Subcutaneous adipose tissue (tissue), 4 donors: Measurements from ENCODE around the gene CYP19A1. TPM values are rescaled to one million over a fixed set of nuclear protein-coding genes. Genes with fewer than 3 reads are reported as not detected.

Experiments
- CTCF ChIP-seq: fragments of 450-650 bp; IDR thresholded peaks from one replicate; pipeline ENCODE4 v1.5.1; 2016; ENCODE audit warnings: low read depth, mild to moderate bottlenecking, control low read depth, antibody characterized with exemption, moderate library complexity
- total RNA-seq, 4 donors: library from RNA; depleted of rRNA; stranded (reverse); fragments of >200 nt; gene quantifications; one replicate each; pipeline ENCODE4 v1.1.0, GENCODE V29; 2016

CYP19A1 gene
- total RNA-seq, 4 donors from 2014 or later, result 0.75 to 16.7 (median 8.3) TPM

GRCh38 chr15:51255533-51255932, 82.9 kb downstream of the CYP19A1 start:
- no peak for TF ChIP-seq CTCF

GRCh38 chr15:51253366-51253765, 85.0 kb downstream of the CYP19A1 start:
- no peak for TF ChIP-seq CTCF

- TF ChIP-seq CTCF, result no peak
These were observed 85.7 kb downstream of the CYP19A1 start for GRCh38 chr15:51252671-51253070.

GRCh38 chr15:51251556-51251955, 86.8 kb downstream of the CYP19A1 start:
- no peak for TF ChIP-seq CTCF

- no peak for TF ChIP-seq CTCF
These were observed 88.0 kb downstream of the CYP19A1 start for GRCh38 chr15:51250217-51251011.

- no peak for TF ChIP-seq CTCF
These were observed 92.8 kb downstream of the CYP19A1 start for GRCh38 chr15:51245628-51246027.

- no peak for TF ChIP-seq CTCF
These were observed 94.0 kb downstream of the CYP19A1 start for GRCh38 chr15:51244423-51244869.
